Subcutaneous abdominal adipose tissue (tissue), 5 donors: ENCODE results near the gene KLF1.

ENCODE experiments used
- H3K27ac ChIP-seq: one replicate; pipeline ENCODE4 v1.7.0; 2013; ENCODE audit warnings: low read depth, mild to moderate bottlenecking, inconsistent platforms, low read length, moderate library complexity
- H3K27me3 ChIP-seq, 5 donors: one replicate each; pipeline ENCODE4 v1.7.0; 2013; ENCODE audit warnings: low read length in 5 of 5, inconsistent platforms in 1 of 5; ENCODE audit not compliant: control insufficient read depth in 5 of 5, insufficient read depth in 4 of 5
- H3K36me3 ChIP-seq, 5 donors: one replicate each; pipeline ENCODE4 v1.7.0; 2013; ENCODE audit warnings: low read length in 5 of 5; ENCODE audit not compliant: control insufficient read depth in 5 of 5, insufficient read depth in 5 of 5
- H3K4me1 ChIP-seq, 5 donors: one replicate each; pipeline ENCODE4 v1.7.0; 2013; ENCODE audit warnings: low read length in 5 of 5, mild to moderate bottlenecking in 3 of 5, moderate library complexity in 1 of 5; ENCODE audit not compliant: control insufficient read depth in 5 of 5, insufficient read depth in 5 of 5
- H3K4me3 ChIP-seq, 5 donors: one replicate each; pipeline ENCODE4 v1.7.0; 2013; ENCODE audit warnings: low read length in 5 of 5, low read depth in 1 of 5
- H3K9ac ChIP-seq, 5 donors: one replicate each; pipeline ENCODE4 v1.7.0; 2013; ENCODE audit warnings: low read length in 5 of 5, mild to moderate bottlenecking in 4 of 5, moderate library complexity in 3 of 5
- H3K9me3 ChIP-seq, 5 donors: one replicate each; pipeline ENCODE4 v1.7.0; 2013; ENCODE audit warnings: low read length in 5 of 5; ENCODE audit not compliant: control insufficient read depth in 5 of 5
- donor health status: healthy.
- donor health status: healthy.
- donor health status: healthy.
- donor health status: healthy.
- donor health status: healthy.

Gene KLF1

GRCh38 chr19:12882589-12882988 lies 4.4 kb downstream of the KLF1 start:
- peaks cover 0 to 35% (median 27%) of the 10 kb centered on the region in 5 donors for H3K4me1 ChIP-seq
- peaks cover 6 to 26% (median 9%) of the 10 kb centered on the region in 5 donors for H3K27me3 ChIP-seq
- no peak overlapping the region for H3K4me3 ChIP-seq
- H3K9ac ChIP-seq: no peak overlapping the region
- H3K9me3 ChIP-seq: peaks cover 5 to 17% (median 10%) of the 10 kb centered on the region in 5 donors
- H3K27ac ChIP-seq: no peak overlapping the region
- H3K36me3 ChIP-seq: peaks cover 4 to 12% (median 10%) of the 10 kb centered on the region in 5 donors

- H3K27me3 ChIP-seq: peaks cover 6 to 18% (median 9%) of the 10 kb centered on the region in 5 donors
- H3K36me3 ChIP-seq: peaks cover 4 to 17% (median 10%) of the 10 kb centered on the region in 5 donors
- H3K4me1 ChIP-seq: peaks cover 0 to 35% (median 27%) of the 10 kb centered on the region in 5 donors
- peak within 1 kb of the TSS; percentile 70 for H3K27ac ChIP-seq
- H3K9ac ChIP-seq: peak within 1 kb of the TSS in 4 of 5 donors; percentile 70 to 87 (median 78)
- H3K9me3 ChIP-seq: peaks cover 5 to 17% (median 10%) of the 10 kb centered on the region in 5 donors
- H3K4me3 ChIP-seq: peak within 1 kb of the TSS; percentile 74 to 90 (median 82)
These were observed 5.7 kb downstream of the KLF1 start, which contains the start of gene DNASE2 for GRCh38 chr19:12881172-12881808. TSS of gene DNASE2 (minus strand) at chr19:12881449. CDS start at chr19:12881375, 74 bp downstream.

- peaks cover 0 to 31% (median 23%) of the 10 kb centered on the region in 5 donors for H3K4me1 ChIP-seq
- peaks cover 5 to 17% (median 10%) of the 10 kb centered on the region in 5 donors for H3K9me3 ChIP-seq
- peak overlapping the region in 4 of 5 donors; percentile 70 to 87 (median 78) for H3K9ac ChIP-seq
- H3K4me3 ChIP-seq: peak overlapping the region; percentile 74 to 90 (median 82)
- H3K36me3 ChIP-seq: peaks cover 4 to 24% (median 16%) of the 10 kb centered on the region in 5 donors
- peaks cover 3 to 12% (median 9%) of the 10 kb centered on the region in 5 donors for H3K27me3 ChIP-seq
- H3K27ac ChIP-seq: peak overlapping the region; percentile 70
These were observed 6.3 kb downstream of the KLF1 start for GRCh38 chr19:12880551-12881171.

- no peak overlapping the region for H3K27ac ChIP-seq
- H3K9me3 ChIP-seq: peaks cover 0 to 5% (median 0%) of the 10 kb centered on the region in 5 donors
- H3K4me1 ChIP-seq: peaks cover 0 to 17% (median 5%) of the 10 kb centered on the region in 5 donors
- H3K9ac ChIP-seq: no peak overlapping the region
- peaks cover 4 to 36% (median 25%) of the 10 kb centered on the region in 5 donors for H3K36me3 ChIP-seq
- no peak overlapping the region for H3K4me3 ChIP-seq
- H3K27me3 ChIP-seq: no peaks in the 10 kb centered on the region
These were observed 11.9 kb downstream of the KLF1 start for GRCh38 chr19:12875086-12875485.

- Histone ChIP-seq H3K9ac (no peak overlapping the region), H3K27ac (no peak overlapping the region), H3K4me1 (peaks cover 0 to 17% (median 4%) of the 10 kb centered on the region in 5 donors), H3K27me3 (peaks cover 0 to 1% (median 0%) of the 10 kb centered on the region in 5 donors), H3K4me3 (no peak overlapping the region), H3K36me3 (peaks cover 4 to 36% (median 25%) of the 10 kb centered on the region in 5 donors), H3K9me3 (peaks cover 0 to 5% (median 0%) of the 10 kb centered on the region in 5 donors)
These were observed 12.9 kb downstream of the KLF1 start for GRCh38 chr19:12873891-12874745.

GRCh38 chr19:12872941-12873890 lies 13.8 kb downstream of the KLF1 start:
- peaks cover 0 to 5% (median 0%) of the 10 kb centered on the region in 5 donors for H3K9me3 ChIP-seq
- peaks cover 4 to 30% (median 19%) of the 10 kb centered on the region in 5 donors for H3K36me3 ChIP-seq
- peaks cover 0 to 8% (median 5%) of the 10 kb centered on the region in 5 donors for H3K27me3 ChIP-seq
- H3K4me1 ChIP-seq: peaks cover 0 to 12% (median 4%) of the 10 kb centered on the region in 5 donors
- no peak overlapping the region for H3K9ac ChIP-seq
- no peak overlapping the region for H3K27ac ChIP-seq
- H3K4me3 ChIP-seq: peak overlapping the region in 3 of 5 donors; percentile 8 to 57 (median 39)

- Histone ChIP-seq H3K4me3 (no peak overlapping the region), H3K27ac (no peak overlapping the region), H3K27me3 (peaks cover 3 to 14% (median 12%) of the 10 kb centered on the region in 5 donors), H3K9me3 (peaks cover 0 to 5% (median 0%) of the 10 kb centered on the region in 5 donors), H3K4me1 (peaks cover 0 to 16% (median 10%) of the 10 kb centered on the region in 5 donors), H3K9ac (no peak overlapping the region), H3K36me3 (peaks cover 0 to 23% (median 15%) of the 10 kb centered on the region in 5 donors)
These were observed 14.7 kb downstream of the KLF1 start for GRCh38 chr19:12872255-12872654.

GRCh38 chr19:12871681-12872080 lies 15.3 kb downstream of the KLF1 start:
- no peak overlapping the region for H3K9ac ChIP-seq

More at GRCh38 chr19:12871681-12872080, 15.3 kb downstream of the KLF1 start:
- no peak overlapping the region for H3K27ac ChIP-seq
- peaks cover 0 to 19% (median 12%) of the 10 kb centered on the region in 5 donors for H3K4me1 ChIP-seq
- peaks cover 0 to 19% (median 15%) of the 10 kb centered on the region in 5 donors for H3K36me3 ChIP-seq
- no peak overlapping the region for H3K4me3 ChIP-seq
- H3K9me3 ChIP-seq: peaks cover 0 to 5% (median 0%) of the 10 kb centered on the region in 5 donors
- peaks cover 4 to 16% (median 12%) of the 10 kb centered on the region in 5 donors for H3K27me3 ChIP-seq
